ENCODE measurements around the gene YY1. TPM values are rescaled to one million over a fixed set of nuclear protein-coding genes. Genes with fewer than 3 reads are reported as not detected.

The YY1 gene
- total RNA-seq, 3 donors from 2014 or later (not counting 1 experiment from before 2014, with no cell fraction given), result 77.9 to 92.6 (median 90.4) TPM

DNA sequence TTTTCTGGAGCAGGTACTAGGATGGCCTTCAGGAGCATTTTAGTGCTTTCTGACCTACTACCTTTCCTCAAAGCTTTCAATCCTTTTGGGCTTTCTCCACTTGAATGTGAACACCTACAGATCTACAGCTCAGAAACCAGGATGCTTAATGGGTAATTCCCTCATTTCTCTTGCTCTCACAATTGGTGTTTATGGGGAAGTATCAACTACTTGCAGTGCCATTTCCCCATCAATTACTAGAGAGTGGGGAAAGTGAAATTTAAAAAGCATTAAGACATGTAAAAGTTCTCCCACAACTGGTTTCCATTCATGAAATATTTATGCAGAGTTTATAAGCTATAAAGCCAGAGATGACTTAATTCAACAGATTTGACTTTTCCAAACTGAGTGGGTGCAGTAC, 2.1 kb upstream of the YY1 start:
- DNase-seq (no peak), ATAC-seq (no peak)
- H3K4me3 Mint-ChIP-seq, result peak overlapping the region; percentile 96
- Histone ChIP-seq H3K4me3 (ENCODE audit: low read length) (peak overlapping the region; percentile 63), H3K27me3 (ENCODE audit: control insufficient read depth, insufficient read depth, low read length) (no peaks in the 10 kb centered on the region), H3K36me3 (ENCODE audit: control insufficient read depth, insufficient read depth, low read length) (no peaks in the 10 kb centered on the region), H3K4me1 (ENCODE audit: control insufficient read depth, insufficient read depth, low read length) (peaks cover 17% of the 10 kb centered on the region), H3K27ac (ENCODE audit: low read length) (peak overlapping the region; percentile 91), H3K9me3 (ENCODE audit: control insufficient read depth, insufficient read depth, low read length) (no peaks in the 10 kb centered on the region)
- peaks cover 27 to 51% of the 10 kb centered on the region in 2 donors for H3K4me1 Mint-ChIP-seq
- H3K9me3 Mint-ChIP-seq, result no peaks in the 10 kb centered on the region
- intact Hi-C loops (cut with micrococcal nuclease), result loop anchor here (2.0 to 5.0 kb wide), 3 partner anchors 14 to 170 kb away; partner anchors contain the start of genes EVL and WDR25
- H3K36me3 Mint-ChIP-seq, result no peaks in the 10 kb centered on the region
- no peaks in the 10 kb centered on the region for H3K27me3 Mint-ChIP-seq (ENCODE audit: low read depth in 2 of 2)
- H3K27ac Mint-ChIP-seq, result peak overlapping the region; percentile 93 to 94
- TF ChIP-seq, protein P1, sequence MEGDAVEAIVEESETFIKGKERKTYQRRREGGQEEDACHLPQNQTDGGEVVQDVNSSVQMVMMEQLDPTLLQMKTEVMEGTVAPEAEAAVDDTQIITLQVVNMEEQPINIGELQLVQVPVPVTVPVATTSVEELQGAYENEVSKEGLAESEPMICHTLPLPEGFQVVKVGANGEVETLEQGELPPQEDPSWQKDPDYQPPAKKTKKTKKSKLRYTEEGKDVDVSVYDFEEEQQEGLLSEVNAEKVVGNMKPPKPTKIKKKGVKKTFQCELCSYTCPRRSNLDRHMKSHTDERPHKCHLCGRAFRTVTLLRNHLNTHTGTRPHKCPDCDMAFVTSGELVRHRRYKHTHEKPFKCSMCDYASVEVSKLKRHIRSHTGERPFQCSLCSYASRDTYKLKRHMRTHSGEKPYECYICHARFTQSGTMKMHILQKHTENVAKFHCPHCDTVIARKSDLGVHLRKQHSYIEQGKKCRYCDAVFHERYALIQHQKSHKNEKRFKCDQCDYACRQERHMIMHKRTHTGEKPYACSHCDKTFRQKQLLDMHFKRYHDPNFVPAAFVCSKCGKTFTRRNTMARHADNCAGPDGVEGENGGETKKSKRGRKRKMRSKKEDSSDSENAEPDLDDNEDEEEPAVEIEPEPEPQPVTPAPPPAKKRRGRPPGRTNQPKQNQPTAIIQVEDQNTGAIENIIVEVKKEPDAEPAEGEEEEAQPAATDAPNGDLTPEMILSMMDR (IDR thresholded peaks at IDR 0.05), result no peak

- DNase-seq, result peak; percentile 59 to 72
- WGBS (ENCODE audit: insufficient coverage), result under 1% methylated on average over 64 of the region's 64 CpGs
- Histone ChIP-seq H3K27me3 (ENCODE audit: control insufficient read depth, insufficient read depth, low read length) (no peaks in the 10 kb centered on the region), H3K36me3 (ENCODE audit: control insufficient read depth, insufficient read depth, low read length) (no peaks in the 10 kb centered on the region), H3K27ac (ENCODE audit: low read length) (peak overlapping the region; percentile 91), H3K4me3 (ENCODE audit: low read length) (peak overlapping the region; percentile 63), H3K4me1 (ENCODE audit: control insufficient read depth, insufficient read depth, low read length) (peaks cover 25% of the 10 kb centered on the region), H3K9me3 (ENCODE audit: control insufficient read depth, insufficient read depth, low read length) (no peaks in the 10 kb centered on the region)
- Mint-ChIP-seq H3K4me1 (peaks cover 32 to 58% of the 10 kb centered on the region in 2 donors), H3K27ac (peak overlapping the region; percentile 93 to 94), H3K36me3 (no peaks in the 10 kb centered on the region), H3K27me3 (ENCODE audit: low read depth in 2 of 2) (no peaks in the 10 kb centered on the region), H3K9me3 (no peaks in the 10 kb centered on the region), H3K4me3 (peak overlapping the region; percentile 96)
- TF ChIP-seq, protein P1 (IDR thresholded peaks at IDR 0.05), result no peak
- peak; percentile 17 to 33 (median 26) for ATAC-seq
- intact Hi-C loops (cut with micrococcal nuclease), result loop anchor here (1.0 to 5.0 kb wide), 5 partner anchors 15 to 171 kb away; partner anchors contain the start of genes EVL and WDR25
These were observed 1.1 kb upstream of the YY1 start for GRCh38 chr14:100237735-100238418.

DNA sequence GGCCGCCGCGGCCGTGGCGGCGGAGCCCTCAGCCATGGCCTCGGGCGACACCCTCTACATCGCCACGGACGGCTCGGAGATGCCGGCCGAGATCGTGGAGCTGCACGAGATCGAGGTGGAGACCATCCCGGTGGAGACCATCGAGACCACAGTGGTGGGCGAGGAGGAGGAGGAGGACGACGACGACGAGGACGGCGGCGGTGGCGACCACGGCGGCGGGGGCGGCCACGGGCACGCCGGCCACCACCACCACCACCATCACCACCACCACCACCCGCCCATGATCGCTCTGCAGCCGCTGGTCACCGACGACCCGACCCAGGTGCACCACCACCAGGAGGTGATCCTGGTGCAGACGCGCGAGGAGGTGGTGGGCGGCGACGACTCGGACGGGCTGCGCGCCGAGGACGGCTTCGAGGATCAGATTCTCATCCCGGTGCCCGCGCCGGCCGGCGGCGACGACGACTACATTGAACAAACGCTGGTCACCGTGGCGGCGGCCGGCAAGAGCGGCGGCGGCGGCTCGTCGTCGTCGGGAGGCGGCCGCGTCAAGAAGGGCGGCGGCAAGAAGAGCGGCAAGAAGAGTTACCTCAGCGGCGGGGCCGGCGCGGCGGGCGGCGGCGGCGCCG, 381 bp downstream of the YY1 start:
- ATAC-seq (no peak), DNase-seq (peak; percentile 46 to 51)
- Histone ChIP-seq H3K9me3 (ENCODE audit: control insufficient read depth, insufficient read depth, low read length) (no peaks in the 10 kb centered on the region), H3K27ac (ENCODE audit: low read length) (peak overlapping the region; percentile 59), H3K4me3 (ENCODE audit: low read length) (peak overlapping the region; percentile 84), H3K4me1 (ENCODE audit: control insufficient read depth, insufficient read depth, low read length) (peaks cover 30% of the 10 kb centered on the region), H3K27me3 (ENCODE audit: control insufficient read depth, insufficient read depth, low read length) (no peaks in the 10 kb centered on the region), H3K36me3 (ENCODE audit: control insufficient read depth, insufficient read depth, low read length) (no peaks in the 10 kb centered on the region)
- H3K9me3 Mint-ChIP-seq, result no peaks in the 10 kb centered on the region
- H3K4me1 Mint-ChIP-seq, result peaks cover 37 to 65% of the 10 kb centered on the region in 2 donors
- H3K27ac Mint-ChIP-seq, result peak overlapping the region; percentile 89 to 94
- H3K27me3 Mint-ChIP-seq (ENCODE audit: low read depth in 2 of 2), result no peaks in the 10 kb centered on the region
- WGBS (ENCODE audit: insufficient coverage), result under 1% methylated on average over 93 of the region's 93 CpGs
- intact Hi-C loops (cut with micrococcal nuclease), result loop anchor here (2.0 to 5.0 kb wide), 3 partner anchors 25 to 172 kb away; partner anchors contain the start of genes EVL and WDR25
- no peaks in the 10 kb centered on the region for H3K36me3 Mint-ChIP-seq
- H3K4me3 Mint-ChIP-seq, result peak overlapping the region; percentile 89
- TF ChIP-seq, protein P1 (IDR thresholded peaks at IDR 0.05), result no peak

Data from natural killer cell (primary cell).